ENCODE results near the gene SRGAP1. TPM values are rescaled to one million over a fixed set of nuclear protein-coding genes. Genes with fewer than 3 reads are reported as not detected.

The SRGAP1 gene
- polyA plus RNA-seq, 1 donor (not counting 4 experiments of a cell fraction or from before 2014, with no cell fraction given): 4.5 TPM

- peak; percentile 23 for FAIRE-seq
- TF ChIP-seq CTCF (optimal IDR thresholded peaks at IDR 0.05 in 1 of 3, IDR thresholded peaks at IDR 0.05 in 1 of 3, conservative IDR thresholded peaks at IDR 0.05 in 1 of 3; ENCODE audit: extremely low read depth in 1 of 3, insufficient read depth in 2 of 3, low read length in 3 of 3) (no peak), EZH2 (IDR thresholded peaks at IDR 0.05; ENCODE audit: low read length) (no peak)
- dilution Hi-C loops (cut with MboI; ENCODE audit: extremely low pct_ligation_motif_present, low sequenced_read_pairs): no loop called here
- H4K20me1 ChIP-seq (ENCODE audit: control insufficient read depth, extremely low read depth, insufficient read depth, low read length): no peaks in the 10 kb centered on the region
- peak overlapping the region; percentile 4 for H3K9ac ChIP-seq (ENCODE audit: control insufficient read depth, extremely low read depth, insufficient read depth, low read length)
- no peaks in the 10 kb centered on the region for H3K27me3 ChIP-seq (ENCODE audit: control insufficient read depth, extremely low read depth, insufficient read depth, low read length)
- H3K9me3 ChIP-seq (ENCODE audit: control insufficient read depth, low read depth, low read length): no peaks in the 10 kb centered on the region
- DNase-seq (ENCODE audit: low read depth, low spot score): no peak
- H3K9me1 ChIP-seq (ENCODE audit: control insufficient read depth, extremely low read depth, insufficient read depth, low read length): no peaks in the 10 kb centered on the region
- peak overlapping the region in 1 of 3 experiments; percentile 18 for H3K4me3 ChIP-seq (ENCODE audit: control insufficient read depth in 2 of 3, extremely low read depth in 1 of 3, insufficient read depth in 2 of 3, low read depth in 1 of 3, low read length in 3 of 3)
- peaks cover 0 to 18% of the 10 kb centered on the region in 2 experiments for H3K36me3 ChIP-seq (ENCODE audit: control insufficient read depth in 2 of 2, extremely low read depth in 1 of 2, insufficient read depth in 2 of 2, low read length in 2 of 2)
- H3K4me1 ChIP-seq (ENCODE audit: control insufficient read depth, extremely low read depth, insufficient read depth, low read length): peaks cover 41% of the 10 kb centered on the region
- peak overlapping the region; percentile 70 for H3K27ac ChIP-seq (ENCODE audit: control insufficient read depth, insufficient read depth, low read length)
- H3K79me2 ChIP-seq (ENCODE audit: control insufficient read depth, insufficient read depth, low read length): no peaks in the 10 kb centered on the region
- H2AFZ ChIP-seq (ENCODE audit: control insufficient read depth, low read length): no peak overlapping the region
- H3K4me2 ChIP-seq (ENCODE audit: control insufficient read depth, extremely low read depth, insufficient read depth, low read depth, low read length): peak overlapping the region; percentile 39
Measured at GRCh38 chr12:64080319-64081007, 236.0 kb downstream of the SRGAP1 start.

- H3K4me2 ChIP-seq (ENCODE audit: control insufficient read depth, extremely low read depth, insufficient read depth, low read depth, low read length): peak overlapping the region; percentile 39
- no peaks in the 10 kb centered on the region for H3K9me3 ChIP-seq (ENCODE audit: control insufficient read depth, low read depth, low read length)
- TF ChIP-seq EZH2 (IDR thresholded peaks at IDR 0.05; ENCODE audit: low read length): no peak
- TF ChIP-seq CTCF (optimal IDR thresholded peaks at IDR 0.05 in 1 of 3, IDR thresholded peaks at IDR 0.05 in 1 of 3, conservative IDR thresholded peaks at IDR 0.05 in 1 of 3; ENCODE audit: extremely low read depth in 1 of 3, insufficient read depth in 2 of 3, low read length in 3 of 3): no peak
- H3K9me1 ChIP-seq (ENCODE audit: control insufficient read depth, extremely low read depth, insufficient read depth, low read length): no peaks in the 10 kb centered on the region
- H4K20me1 ChIP-seq (ENCODE audit: control insufficient read depth, extremely low read depth, insufficient read depth, low read length): no peaks in the 10 kb centered on the region
- no peaks in the 10 kb centered on the region for H3K79me2 ChIP-seq (ENCODE audit: control insufficient read depth, insufficient read depth, low read length)
- no peaks in the 10 kb centered on the region for H3K27me3 ChIP-seq (ENCODE audit: control insufficient read depth, extremely low read depth, insufficient read depth, low read length)
- dilution Hi-C loops (cut with MboI; ENCODE audit: extremely low pct_ligation_motif_present, low sequenced_read_pairs): no loop called here
- peaks cover 0 to 18% of the 10 kb centered on the region in 2 experiments for H3K36me3 ChIP-seq (ENCODE audit: control insufficient read depth in 2 of 2, extremely low read depth in 1 of 2, insufficient read depth in 2 of 2, low read length in 2 of 2)
- H2AFZ ChIP-seq (ENCODE audit: control insufficient read depth, low read length): no peak overlapping the region
- no peak for DNase-seq (ENCODE audit: low read depth, low spot score)
- H3K9ac ChIP-seq (ENCODE audit: control insufficient read depth, extremely low read depth, insufficient read depth, low read length): peak overlapping the region; percentile 4
- H3K4me3 ChIP-seq (ENCODE audit: control insufficient read depth in 2 of 3, extremely low read depth in 1 of 3, insufficient read depth in 2 of 3, low read depth in 1 of 3, low read length in 3 of 3): no peak overlapping the region
- no peak for FAIRE-seq
- peaks cover 44% of the 10 kb centered on the region for H3K4me1 ChIP-seq (ENCODE audit: control insufficient read depth, extremely low read depth, insufficient read depth, low read length)
- H3K27ac ChIP-seq (ENCODE audit: control insufficient read depth, insufficient read depth, low read length): peak overlapping the region; percentile 70
Measured at GRCh38 chr12:64081008-64081404, 236.5 kb downstream of the SRGAP1 start.
